Neuronal stem cell (in vitro differentiated cells): Measurements from ENCODE around the gene MYO9B.

Source experiments
- DNase-seq: peaks from one replicate; pipeline ENCODE4 v3.0.0-alpha.2; 2013; ENCODE audit warnings: low spot score
- H2AFZ ChIP-seq: one replicate; pipeline ENCODE4 v1.6.1; 2013; ENCODE audit warnings: mild to moderate bottlenecking, low read length, inconsistent platforms
- H2AK5ac ChIP-seq: 2 replicates; pipeline ENCODE4 v1.6.1; 2013; ENCODE audit warnings: low read depth, mild to moderate bottlenecking, inconsistent platforms, low read length, moderate library complexity, mixed read lengths
- H2BK120ac ChIP-seq: 2 replicates; pipeline ENCODE4 v1.6.1; 2013; ENCODE audit warnings: low read depth, mild to moderate bottlenecking, inconsistent platforms, low read length, moderate library complexity, mixed read lengths
- H2BK12ac ChIP-seq: one replicate; pipeline ENCODE4 v1.6.1; 2013; ENCODE audit warnings: low read length, inconsistent platforms
- H2BK15ac ChIP-seq: 2 replicates; pipeline ENCODE4 v1.6.1; 2013; ENCODE audit warnings: mild to moderate bottlenecking, low read length, inconsistent platforms, mixed read lengths
- H2BK5ac ChIP-seq: one replicate; pipeline ENCODE4 v1.6.1; 2013; ENCODE audit warnings: inconsistent platforms, mild to moderate bottlenecking, low read length, moderate library complexity
- H3K14ac ChIP-seq: one replicate; pipeline ENCODE4 v1.6.1; 2013; ENCODE audit warnings: low read length, inconsistent platforms
- H3K18ac ChIP-seq: 2 replicates; pipeline ENCODE4 v1.6.1; 2013; ENCODE audit warnings: low read length, inconsistent platforms
- H3K23ac ChIP-seq: 2 replicates; pipeline ENCODE4 v1.6.1; 2013; ENCODE audit warnings: low read depth, mild to moderate bottlenecking, mixed read lengths, low read length, inconsistent platforms; ENCODE audit not compliant: poor library complexity
- H3K27ac ChIP-seq: replicated peaks from 3 replicates; pipeline ENCODE4 v1.5.1; 2013; ENCODE audit warnings: low read length, inconsistent platforms
- H3K27me3 ChIP-seq, 3 experiments: 2 replicates each; pipeline ENCODE4 v1.6.1; 2013; ENCODE audit warnings: low read length in 3 of 3, mild to moderate bottlenecking in 2 of 3, inconsistent platforms in 1 of 3, low read depth in 1 of 3, mixed read lengths in 1 of 3, moderate library complexity in 1 of 3; ENCODE audit not compliant: control insufficient read depth in 3 of 3, insufficient read depth in 3 of 3
- H3K36me3 ChIP-seq, 2 donors: replicated peaks in 1 of 2; 2 replicates each; pipeline ENCODE4 v1.6.1; 2013; ENCODE audit warnings: low read length in 2 of 2; ENCODE audit not compliant: control insufficient read depth in 2 of 2, insufficient read depth in 2 of 2
- H3K4ac ChIP-seq: 2 replicates; pipeline ENCODE4 v1.6.1; 2013; ENCODE audit warnings: inconsistent platforms, mild to moderate bottlenecking, low read length, moderate library complexity
- H3K4me1 ChIP-seq, 2 donors: 1 replicate in 1 of 2; 2 replicates in 1 of 2; pipeline ENCODE4 v1.6.1; 2013; ENCODE audit warnings: low read length in 2 of 2, low read depth in 1 of 2; ENCODE audit not compliant: control insufficient read depth in 2 of 2, insufficient read depth in 1 of 2
- H3K4me2 ChIP-seq: one replicate; pipeline ENCODE4 v1.6.1; 2013; ENCODE audit warnings: mild to moderate bottlenecking, low read length, inconsistent platforms; ENCODE audit not compliant: insufficient read depth, poor library complexity, severe bottlenecking
- H3K4me3 ChIP-seq, 2 donors: 2 replicates each; pipeline ENCODE4 v1.5.1; 2013; ENCODE audit warnings: low read length in 2 of 2, mild to moderate bottlenecking in 2 of 2, inconsistent platforms in 1 of 2, moderate library complexity in 1 of 2
- H3K79me1 ChIP-seq: one replicate; pipeline ENCODE4 v1.6.1; 2013; ENCODE audit warnings: low read depth, mild to moderate bottlenecking, inconsistent platforms, low read length, moderate library complexity
- H3K9ac ChIP-seq: one replicate; pipeline ENCODE4 v1.6.1; 2013; ENCODE audit warnings: mild to moderate bottlenecking, low read depth, low read length, inconsistent platforms; ENCODE audit not compliant: poor library complexity
- H3K9me3 ChIP-seq, 2 donors: replicated peaks in 1 of 2; 2 replicates each; pipeline versions ENCODE3 to v1.6.1; 2013; ENCODE audit warnings: low read length in 2 of 2, mild to moderate bottlenecking in 2 of 2, inconsistent platforms in 1 of 2, low read depth in 1 of 2, mixed read lengths in 1 of 2, moderate library complexity in 1 of 2; ENCODE audit not compliant: control insufficient read depth in 2 of 2, insufficient read depth in 1 of 2
- H4K8ac ChIP-seq: one replicate; pipeline ENCODE4 v1.6.1; 2013; ENCODE audit warnings: low read depth, mild to moderate bottlenecking, inconsistent platforms, low read length, moderate library complexity
- H4K91ac ChIP-seq: one replicate; pipeline ENCODE4 v1.6.1; 2013; ENCODE audit warnings: low read length, low read depth, mild to moderate bottlenecking, inconsistent platforms; ENCODE audit not compliant: poor library complexity
- WGBS, 2 donors: extraction: QIAGEN DNeasy Blood & Tissue Kit; methylation state at CpG; one replicate each; pipeline ENCODE4 v1.1.7; 2013; ENCODE audit warnings: missing lambda C conversion rate in 2 of 2, mixed read lengths in 1 of 2; ENCODE audit not compliant: insufficient read length in 2 of 2, insufficient replicate concordance in 1 of 2; ENCODE audit errors: extremely low coverage in 2 of 2; 5-methylcytosine and 5-hydroxymethylcytosine counted together

The MYO9B gene

DNA sequence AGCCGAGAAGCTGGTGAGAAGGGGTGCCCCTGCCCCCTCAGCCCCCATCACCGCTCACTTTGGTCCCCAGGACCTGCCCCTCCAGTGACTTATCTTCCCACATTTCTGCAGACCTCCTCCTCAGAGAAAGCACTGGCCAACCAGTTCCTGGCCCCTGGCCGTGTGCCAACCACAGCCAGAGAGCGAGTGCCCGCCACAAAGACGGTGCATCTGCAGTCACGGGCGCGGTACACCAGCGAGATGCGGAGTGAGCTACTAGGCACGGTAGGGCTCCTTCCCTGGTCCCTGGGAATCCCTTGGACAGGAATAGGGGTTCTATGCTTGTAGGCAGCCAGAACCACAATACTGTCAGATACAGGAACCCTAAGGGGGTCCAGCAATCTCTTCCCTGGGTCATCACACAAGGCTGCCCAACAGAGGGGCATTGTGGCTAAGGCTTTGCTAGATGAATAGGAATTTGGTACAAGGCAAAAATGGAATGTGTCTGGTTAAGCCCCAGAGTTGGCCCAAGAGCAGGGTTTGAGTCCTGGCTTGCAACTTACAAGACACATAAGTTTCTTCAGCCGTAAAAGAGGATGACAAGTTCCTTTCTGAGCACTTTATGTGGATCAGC lies 140.6 kb downstream of the MYO9B start:
- peak overlapping the region; percentile 8 for H3K23ac ChIP-seq
- peak overlapping the region; percentile 19 to 81 for H3K4me3 ChIP-seq
- H4K8ac ChIP-seq = peak overlapping the region; percentile 87
- peak overlapping the region; percentile 56 for H3K4me2 ChIP-seq
- peak overlapping the region; percentile 58 for H3K18ac ChIP-seq
- H2BK5ac ChIP-seq = peak overlapping the region; percentile 56
- peak overlapping the region; percentile 1 for H2AK5ac ChIP-seq
- no peak overlapping the region for H2BK120ac ChIP-seq
- no peak overlapping the region for H3K9ac ChIP-seq
- peak overlapping the region; percentile 49 for H4K91ac ChIP-seq
- no peak overlapping the region for H3K14ac ChIP-seq
- H3K9me3 ChIP-seq = no peaks in the 10 kb centered on the region
- H3K27ac ChIP-seq = no peak overlapping the region
- no peak for DNase-seq
- H3K27me3 ChIP-seq = no peaks in the 10 kb centered on the region
- H2AFZ ChIP-seq = peak overlapping the region; percentile 99
- peaks cover 8 to 9% of the 10 kb centered on the region in 2 donors for H3K4me1 ChIP-seq
- no peak overlapping the region for H2BK12ac ChIP-seq
- H3K79me1 ChIP-seq = peaks cover 4% of the 10 kb centered on the region
- peak overlapping the region; percentile 25 for H3K4ac ChIP-seq
- no CpG with 5 or more reads among the region's 13 CpGs for WGBS, 2 donors
- H2BK15ac ChIP-seq = peak overlapping the region; percentile 86
- H3K36me3 ChIP-seq = peaks cover 17 to 56% of the 10 kb centered on the region in 2 donors

DNA sequence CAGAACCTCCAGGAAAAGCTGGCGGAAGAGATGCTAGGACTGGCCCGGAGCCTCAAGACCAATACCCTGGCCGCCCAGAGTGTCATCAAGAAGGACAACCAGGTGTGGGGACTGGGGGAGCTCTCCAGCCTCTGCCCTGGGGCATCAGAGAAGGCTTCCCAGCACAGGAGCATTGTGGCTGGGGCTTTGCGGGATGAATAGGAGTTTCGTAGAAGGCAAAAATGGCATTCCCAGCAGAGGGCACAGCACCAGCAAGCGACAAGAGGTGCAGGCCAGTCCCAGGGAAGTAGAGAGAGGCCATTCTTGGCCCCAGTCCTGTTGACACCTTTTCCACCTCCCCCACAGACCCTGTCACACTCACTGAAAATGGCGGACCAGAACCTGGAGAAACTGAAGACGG lies 143.7 kb downstream of the MYO9B start:
- peaks cover 8 to 9% of the 10 kb centered on the region in 2 donors for H3K4me1 ChIP-seq
- H2BK5ac ChIP-seq = no peak overlapping the region
- no peak overlapping the region for H4K8ac ChIP-seq
- no peak overlapping the region for H3K4me2 ChIP-seq
- no peak overlapping the region for H3K14ac ChIP-seq
- H3K79me1 ChIP-seq = peaks cover 4% of the 10 kb centered on the region
- H2BK12ac ChIP-seq = no peak overlapping the region
- no peaks in the 10 kb centered on the region for H3K9me3 ChIP-seq
- DNase-seq = no peak
- H3K23ac ChIP-seq = no peak overlapping the region
- WGBS, 2 donors = no CpG with 5 or more reads among the region's 8 CpGs
- no peak overlapping the region for H3K4ac ChIP-seq
- no peak overlapping the region for H2BK120ac ChIP-seq
- H3K18ac ChIP-seq = no peak overlapping the region
- no peak overlapping the region for H3K9ac ChIP-seq
- H2AFZ ChIP-seq = no peak overlapping the region
- no peaks in the 10 kb centered on the region for H3K27me3 ChIP-seq
- H4K91ac ChIP-seq = no peak overlapping the region
- H3K4me3 ChIP-seq = no peak overlapping the region
- H3K36me3 ChIP-seq = peaks cover 13 to 34% of the 10 kb centered on the region in 2 donors
- H3K27ac ChIP-seq = no peak overlapping the region
- H2AK5ac ChIP-seq = no peak overlapping the region
- no peak overlapping the region for H2BK15ac ChIP-seq

DNA sequence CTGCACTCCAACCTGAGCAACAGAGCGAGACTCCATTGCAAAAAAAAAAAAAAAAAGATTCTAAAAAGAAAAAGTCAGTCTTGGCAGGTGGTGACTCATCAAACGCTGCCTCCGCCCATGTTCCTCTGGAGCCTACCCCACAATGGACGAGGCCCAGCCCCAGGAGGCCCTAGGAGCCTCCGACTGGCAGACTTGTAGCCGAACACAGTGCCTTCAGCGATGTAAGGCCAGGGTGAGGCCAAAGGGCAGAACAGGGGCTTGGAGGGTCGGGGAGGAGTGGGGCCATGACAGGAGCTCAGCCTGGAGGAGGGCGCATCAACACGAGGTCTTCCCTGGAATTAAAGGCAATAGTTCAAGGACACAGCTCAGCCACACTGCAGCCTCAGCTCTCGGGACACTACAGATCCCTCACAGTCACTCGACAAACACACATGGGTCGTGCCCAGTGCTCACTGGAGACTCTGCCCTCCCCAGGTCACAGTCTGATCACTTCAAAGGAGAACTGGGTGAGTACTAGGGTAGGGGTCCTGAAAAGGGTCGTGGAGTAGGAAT lies 144.7 kb downstream of the MYO9B start:
- no CpG with 5 or more reads among the region's 14 CpGs for WGBS, 2 donors
- Histone ChIP-seq H3K4me3 (no peak overlapping the region), H2AK5ac (no peak overlapping the region), H3K14ac (no peak overlapping the region), H3K27me3 (no peaks in the 10 kb centered on the region), H2BK12ac (no peak overlapping the region), H3K4ac (no peak overlapping the region), H3K23ac (peak overlapping the region; percentile 67), H3K4me1 (peaks cover 4 to 6% of the 10 kb centered on the region in 2 donors), H4K8ac (no peak overlapping the region), H2BK15ac (no peak overlapping the region), H3K18ac (no peak overlapping the region), H3K4me2 (no peak overlapping the region), H3K79me1 (peaks cover 4% of the 10 kb centered on the region), H3K9me3 (no peaks in the 10 kb centered on the region), H3K27ac (no peak overlapping the region), H2AFZ (no peak overlapping the region), H4K91ac (no peak overlapping the region), H3K9ac (peak overlapping the region; percentile 78), H3K36me3 (peaks cover 13 to 30% of the 10 kb centered on the region in 2 donors), H2BK5ac (no peak overlapping the region), H2BK120ac (no peak overlapping the region)
- no peak for DNase-seq

DNA sequence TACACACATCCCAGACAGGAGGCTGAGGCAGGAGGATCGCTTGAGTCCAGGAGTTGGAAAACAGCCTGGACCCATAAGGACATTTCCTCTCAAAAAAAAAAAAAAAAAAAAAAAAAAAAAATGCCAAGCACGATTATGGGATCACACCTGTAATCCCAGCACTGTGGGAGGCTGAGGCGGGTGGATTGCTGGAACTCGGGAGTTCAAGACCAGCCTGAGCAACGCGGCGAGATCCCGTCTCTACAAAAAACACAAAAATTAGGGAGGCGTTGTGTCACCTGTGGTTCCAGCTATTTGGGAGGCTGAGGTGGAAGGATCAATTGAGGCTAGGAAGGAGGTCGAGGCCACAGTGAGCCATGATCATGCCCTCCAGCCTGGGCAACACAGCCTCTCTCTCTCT lies 149.5 kb downstream of the MYO9B start:
- H3K79me1 ChIP-seq = peaks cover 4% of the 10 kb centered on the region
- H2AFZ ChIP-seq = no peak overlapping the region
- H3K4me3 ChIP-seq = no peak overlapping the region
- no peak overlapping the region for H3K9ac ChIP-seq
- H3K27ac ChIP-seq = no peak overlapping the region
- H2AK5ac ChIP-seq = no peak overlapping the region
- H3K23ac ChIP-seq = no peak overlapping the region
- no peak overlapping the region for H3K14ac ChIP-seq
- H3K36me3 ChIP-seq = peaks cover 0 to 7% of the 10 kb centered on the region in 2 donors
- no peak overlapping the region for H2BK15ac ChIP-seq
- no peak overlapping the region for H2BK12ac ChIP-seq
- H3K9me3 ChIP-seq = no peaks in the 10 kb centered on the region
- H4K91ac ChIP-seq = no peak overlapping the region
- H4K8ac ChIP-seq = no peak overlapping the region
- H3K4me1 ChIP-seq = peaks cover 2 to 4% of the 10 kb centered on the region in 2 donors
- no CpG with 5 or more reads among the region's 10 CpGs for WGBS, 2 donors
- H3K18ac ChIP-seq = no peak overlapping the region
- DNase-seq = no peak
- H3K4ac ChIP-seq = no peak overlapping the region
- no peak overlapping the region for H3K4me2 ChIP-seq
- H2BK120ac ChIP-seq = no peak overlapping the region
- H2BK5ac ChIP-seq = no peak overlapping the region
- H3K27me3 ChIP-seq = no peaks in the 10 kb centered on the region
